HG02943 (cell line): ENCODE data around the gene ATP8B3.
A peak's percentile ranks its signal among the peaks of the same experiment; 100 is the strongest.

Experiments used
- ATAC-seq: cut with Tn5 transposase; IDR thresholded peaks from one replicate; pipeline ENCODE4 v1.9.1; 2021; ENCODE audit warnings: mild to moderate bottlenecking, low read depth, moderate library complexity; ENCODE audit not compliant: unreplicated experiment

Gene ATP8B3, protein sequence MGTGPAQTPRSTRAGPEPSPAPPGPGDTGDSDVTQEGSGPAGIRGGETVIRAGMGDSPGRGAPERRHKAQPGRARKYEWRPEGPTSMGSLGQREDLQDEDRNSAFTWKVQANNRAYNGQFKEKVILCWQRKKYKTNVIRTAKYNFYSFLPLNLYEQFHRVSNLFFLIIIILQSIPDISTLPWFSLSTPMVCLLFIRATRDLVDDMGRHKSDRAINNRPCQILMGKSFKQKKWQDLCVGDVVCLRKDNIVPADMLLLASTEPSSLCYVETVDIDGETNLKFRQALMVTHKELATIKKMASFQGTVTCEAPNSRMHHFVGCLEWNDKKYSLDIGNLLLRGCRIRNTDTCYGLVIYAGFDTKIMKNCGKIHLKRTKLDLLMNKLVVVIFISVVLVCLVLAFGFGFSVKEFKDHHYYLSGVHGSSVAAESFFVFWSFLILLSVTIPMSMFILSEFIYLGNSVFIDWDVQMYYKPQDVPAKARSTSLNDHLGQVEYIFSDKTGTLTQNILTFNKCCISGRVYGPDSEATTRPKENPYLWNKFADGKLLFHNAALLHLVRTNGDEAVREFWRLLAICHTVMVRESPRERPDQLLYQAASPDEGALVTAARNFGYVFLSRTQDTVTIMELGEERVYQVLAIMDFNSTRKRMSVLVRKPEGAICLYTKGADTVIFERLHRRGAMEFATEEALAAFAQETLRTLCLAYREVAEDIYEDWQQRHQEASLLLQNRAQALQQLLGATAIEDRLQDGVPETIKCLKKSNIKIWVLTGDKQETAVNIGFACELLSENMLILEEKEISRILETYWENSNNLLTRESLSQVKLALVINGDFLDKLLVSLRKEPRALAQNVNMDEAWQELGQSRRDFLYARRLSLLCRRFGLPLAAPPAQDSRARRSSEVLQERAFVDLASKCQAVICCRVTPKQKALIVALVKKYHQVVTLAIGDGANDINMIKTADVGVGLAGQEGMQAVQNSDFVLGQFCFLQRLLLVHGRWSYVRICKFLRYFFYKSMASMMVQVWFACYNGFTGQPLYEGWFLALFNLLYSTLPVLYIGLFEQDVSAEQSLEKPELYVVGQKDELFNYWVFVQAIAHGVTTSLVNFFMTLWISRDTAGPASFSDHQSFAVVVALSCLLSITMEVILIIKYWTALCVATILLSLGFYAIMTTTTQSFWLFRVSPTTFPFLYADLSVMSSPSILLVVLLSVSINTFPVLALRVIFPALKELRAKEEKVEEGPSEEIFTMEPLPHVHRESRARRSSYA (N-terminal part only)

DNA sequence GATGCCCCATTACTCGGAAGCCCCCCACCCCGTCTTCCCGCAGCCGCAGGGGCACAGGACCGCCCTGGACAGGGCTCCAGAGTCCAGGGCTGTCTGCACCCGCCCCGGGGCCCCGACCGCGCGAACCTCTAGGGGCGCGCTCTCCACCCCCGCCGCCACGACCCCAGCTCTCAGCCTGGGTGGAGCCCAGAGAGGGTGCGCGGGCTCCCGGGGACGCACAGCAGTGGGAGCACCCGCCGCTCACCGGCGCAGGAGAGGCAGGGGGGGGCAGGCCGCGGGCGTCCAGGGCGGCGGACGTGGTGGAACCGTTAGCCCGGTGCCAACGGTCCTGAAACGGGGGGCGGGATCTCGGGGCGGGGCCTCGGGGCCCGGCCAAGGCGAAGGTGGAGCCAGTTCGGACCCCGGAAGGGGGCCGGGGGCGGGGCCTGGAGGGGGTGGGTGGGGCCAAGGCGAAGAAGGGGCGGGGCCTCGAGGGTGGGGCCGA, at the start of gene ATP8B3:
ATP8B3 (minus strand) TSS at position 335 of the 484 bp plus-strand sequence. CDS start 540 bp downstream, outside the sequence.
- peak; percentile 12 for ATAC-seq

DNA sequence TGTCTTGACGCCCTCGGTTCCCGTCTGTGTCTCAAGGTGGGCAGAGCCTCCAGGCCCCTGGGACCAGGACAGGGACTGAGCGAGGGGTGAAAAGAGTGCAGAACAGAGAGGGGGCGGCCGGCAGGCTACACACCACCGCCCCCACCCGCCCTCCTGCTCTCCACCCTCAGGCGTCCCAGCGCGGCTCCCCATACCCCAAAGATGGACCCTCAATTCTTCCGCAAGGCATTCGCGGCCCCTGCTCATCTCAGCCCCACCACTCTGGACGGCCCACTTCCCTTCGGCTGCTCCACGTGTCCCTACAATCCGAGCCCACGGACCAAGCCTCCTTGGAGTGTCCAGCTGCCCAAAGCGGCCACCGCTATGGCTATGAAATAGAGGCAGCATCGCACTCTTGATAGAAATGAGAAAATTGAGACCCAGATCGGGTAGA, 49.5 kb upstream of the ATP8B3 start:
- no peak for ATAC-seq

DNA sequence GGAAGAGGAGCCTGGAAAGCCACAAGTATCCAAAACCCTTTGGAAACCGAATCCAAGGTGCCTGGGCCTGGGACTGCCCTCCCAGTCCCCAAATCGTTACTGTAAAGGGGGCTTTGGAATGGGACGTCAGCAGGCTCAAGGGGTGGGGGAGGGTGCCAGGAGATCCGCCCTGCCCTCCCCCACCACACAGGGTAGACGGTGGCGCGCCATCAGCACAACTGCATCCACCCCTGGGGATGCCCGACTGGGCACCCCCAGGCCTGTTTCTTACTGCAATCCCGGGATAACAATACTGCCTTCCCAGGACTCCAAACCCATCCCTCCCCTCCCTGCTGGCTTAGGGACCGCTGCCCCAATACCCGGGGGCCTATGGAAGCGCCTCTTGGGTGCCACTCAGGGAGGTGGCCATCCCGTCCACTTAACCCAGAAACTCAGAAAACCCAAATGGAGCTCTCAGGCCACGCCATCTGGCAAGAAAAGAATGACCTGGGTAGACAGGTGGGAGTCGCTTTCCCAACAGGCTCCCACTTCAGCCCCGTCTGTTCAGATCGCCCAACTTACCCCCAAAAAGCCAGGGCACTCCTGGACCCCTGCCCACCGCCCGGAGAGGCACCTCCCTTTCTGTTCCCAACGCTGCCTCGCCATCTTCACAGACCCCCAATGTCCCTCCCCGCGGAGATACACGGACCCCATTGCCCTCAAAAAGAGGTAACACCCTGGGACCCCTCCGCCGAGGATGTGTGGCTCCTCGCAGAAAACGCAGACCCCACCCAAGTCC, 48.9 kb upstream of the ATP8B3 start:
- ATAC-seq = no peak

DNA sequence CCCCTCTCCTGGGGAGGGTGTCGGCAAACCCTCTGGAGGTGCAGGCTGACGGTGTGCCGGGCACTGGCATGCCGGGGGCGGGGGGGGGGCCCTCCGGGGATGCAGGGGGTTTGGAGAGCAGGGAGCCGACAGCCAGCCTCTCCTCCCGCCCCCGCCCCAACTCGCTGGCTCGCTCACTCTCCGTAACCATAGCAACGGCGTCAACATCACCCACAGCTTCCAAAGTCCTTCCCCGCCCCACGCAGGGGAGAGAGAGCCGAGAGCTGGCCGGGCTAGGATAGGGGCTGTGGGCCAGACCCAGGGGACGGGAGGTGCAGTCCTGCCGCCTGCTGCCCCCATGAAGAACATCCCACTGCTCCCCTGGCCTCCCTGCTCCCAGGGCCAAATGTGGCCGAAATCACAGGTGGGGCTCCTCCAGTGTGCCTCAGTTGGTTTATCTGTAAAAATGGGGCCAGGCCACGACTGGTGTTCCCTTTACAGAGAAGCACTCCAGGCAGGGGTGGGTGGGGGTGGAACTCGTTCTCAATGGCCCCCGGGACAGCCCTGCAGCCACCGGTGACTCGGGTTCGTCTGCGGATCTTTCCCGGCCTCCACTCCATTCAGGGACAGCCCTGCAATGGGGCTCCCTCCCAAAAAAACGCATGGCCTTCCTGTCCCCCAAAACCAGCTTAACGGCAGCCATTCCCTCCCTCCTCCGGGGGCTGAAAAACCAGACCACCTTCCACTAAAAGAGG, 48.1 kb upstream of the ATP8B3 start:
- ATAC-seq = no peak

DNA sequence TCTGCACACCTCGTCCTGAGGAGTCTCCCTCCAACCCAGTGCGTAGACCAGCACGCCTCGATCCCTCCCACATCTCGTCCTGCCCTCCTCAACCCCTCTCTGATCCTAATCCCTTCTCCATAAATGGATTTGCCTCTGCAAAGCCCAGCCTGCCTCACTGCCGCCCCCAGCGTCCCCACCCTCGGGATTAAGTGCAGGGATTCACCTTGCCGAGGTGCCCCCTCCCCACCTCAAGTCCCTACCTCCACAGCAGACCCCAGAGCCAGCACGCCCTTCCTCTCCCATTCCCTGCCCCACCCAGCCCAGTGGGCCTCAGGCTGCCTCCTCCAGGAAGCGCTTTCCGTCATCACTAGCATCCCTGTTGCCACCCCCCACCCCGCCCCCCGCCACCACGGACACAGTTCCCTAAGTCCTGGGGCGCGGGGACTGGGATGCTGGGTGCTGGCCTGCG, 47.3 kb upstream of the ATP8B3 start:
- no peak for ATAC-seq

DNA sequence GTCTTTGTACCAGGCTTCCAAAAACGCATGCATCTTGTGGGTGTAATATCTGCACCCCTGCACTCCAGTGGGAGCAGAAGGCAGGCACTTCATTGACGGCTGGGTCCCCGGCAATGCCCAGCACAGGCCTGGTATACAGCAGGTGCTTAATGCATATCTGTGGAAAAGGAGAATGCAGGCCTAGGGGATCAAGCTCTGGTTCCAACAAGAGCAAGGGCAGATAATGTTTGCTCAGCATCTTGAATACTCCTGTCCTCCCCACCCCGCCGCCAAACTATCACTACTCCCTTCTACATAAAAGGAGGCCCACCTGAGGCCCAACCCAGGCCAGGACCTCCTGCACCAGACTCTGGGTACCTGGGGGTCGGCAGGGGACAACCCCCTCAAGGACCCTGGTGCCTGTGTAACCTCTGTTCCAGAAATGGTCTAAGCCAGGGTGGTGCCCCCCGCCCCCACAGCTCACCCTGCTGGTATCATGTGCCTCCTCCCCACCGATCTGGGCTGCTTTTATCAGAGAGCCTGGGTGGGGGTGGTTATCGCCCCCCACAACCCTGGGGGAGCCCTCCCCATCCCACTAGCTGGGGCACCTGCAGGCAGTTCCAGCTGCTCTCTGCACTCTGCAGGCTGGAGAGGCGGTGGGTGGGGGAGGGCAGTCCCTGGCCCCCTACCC, 46.5 kb upstream of the ATP8B3 start:
- ATAC-seq = no peak

DNA sequence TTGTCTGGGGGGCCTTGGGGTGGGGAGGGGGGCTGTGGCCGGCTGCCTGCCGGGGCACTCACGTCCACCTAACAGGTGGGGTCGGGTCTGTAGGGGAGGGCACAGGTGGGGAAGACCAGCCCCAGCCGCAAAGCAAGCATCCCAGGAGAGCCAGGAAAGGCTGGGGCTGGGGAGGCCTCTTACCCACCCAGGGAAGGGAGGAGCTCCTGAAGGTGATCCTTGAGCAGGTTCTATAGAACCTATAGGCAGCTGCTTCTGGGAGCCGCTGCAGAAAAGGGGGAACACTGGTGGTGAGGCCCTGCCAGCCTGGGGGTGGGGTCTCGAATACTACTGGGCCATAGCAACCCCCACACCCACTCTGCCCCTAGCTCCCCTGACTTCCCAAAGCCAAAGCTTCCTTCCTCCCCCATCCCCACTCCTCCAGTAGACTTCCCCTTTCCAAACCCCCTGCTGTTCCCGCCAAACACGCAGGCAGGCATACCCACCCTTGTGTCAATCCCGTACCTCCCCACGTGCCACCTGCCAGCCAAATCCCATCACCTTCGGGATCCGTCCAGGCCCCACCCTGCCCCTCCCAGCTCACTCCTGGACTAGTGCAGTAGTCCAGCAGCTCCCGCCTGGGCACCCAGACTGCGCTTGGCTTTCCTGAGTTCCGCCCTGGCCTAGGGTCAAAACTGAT, 45.7 kb upstream of the ATP8B3 start:
- no peak for ATAC-seq

DNA sequence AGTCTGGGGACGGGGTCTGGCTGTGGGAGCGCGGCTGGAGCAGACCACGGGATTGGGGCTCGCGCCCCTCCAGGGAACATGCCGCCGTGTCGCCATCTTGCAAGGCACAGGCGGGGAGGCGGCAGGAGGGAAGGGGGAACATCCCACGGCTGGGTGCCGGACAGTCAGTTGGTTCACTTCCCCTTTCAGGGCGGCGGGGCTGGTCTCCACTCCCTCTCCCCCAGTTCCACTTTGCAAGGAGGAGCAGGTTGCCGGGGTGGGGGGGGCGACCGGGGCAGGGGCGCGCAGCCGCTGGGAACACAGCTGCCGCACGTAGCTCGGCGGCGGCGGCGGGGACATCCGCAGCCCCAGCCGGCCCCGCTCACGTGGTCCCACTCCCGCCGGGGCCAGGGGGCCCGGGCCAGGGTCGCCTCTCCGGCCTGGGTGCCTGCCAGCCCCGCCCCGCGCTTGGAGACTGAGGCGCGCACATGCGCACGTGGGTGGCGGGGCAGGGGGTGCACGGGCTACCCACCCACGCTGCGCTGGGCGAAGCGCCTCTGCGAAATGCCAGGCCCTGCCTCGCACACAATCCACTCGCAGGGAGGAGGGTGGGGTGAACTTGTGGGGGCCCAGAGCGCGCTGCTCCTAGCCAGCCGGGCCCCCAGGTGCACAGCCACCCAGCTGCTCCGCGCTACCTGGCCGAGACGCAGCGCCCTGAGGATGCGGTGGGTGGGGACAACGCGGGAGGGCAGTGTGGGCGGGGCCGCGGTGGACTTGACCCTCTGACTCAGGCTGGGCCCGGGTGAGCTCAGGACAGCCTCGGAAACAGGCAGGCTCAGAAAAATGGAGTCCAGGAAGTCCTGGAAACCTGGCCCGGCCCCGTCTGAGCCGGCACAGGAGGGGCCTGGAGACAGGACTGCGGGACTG, 44.9 kb upstream of the ATP8B3 start:
- ATAC-seq = no peak

DNA sequence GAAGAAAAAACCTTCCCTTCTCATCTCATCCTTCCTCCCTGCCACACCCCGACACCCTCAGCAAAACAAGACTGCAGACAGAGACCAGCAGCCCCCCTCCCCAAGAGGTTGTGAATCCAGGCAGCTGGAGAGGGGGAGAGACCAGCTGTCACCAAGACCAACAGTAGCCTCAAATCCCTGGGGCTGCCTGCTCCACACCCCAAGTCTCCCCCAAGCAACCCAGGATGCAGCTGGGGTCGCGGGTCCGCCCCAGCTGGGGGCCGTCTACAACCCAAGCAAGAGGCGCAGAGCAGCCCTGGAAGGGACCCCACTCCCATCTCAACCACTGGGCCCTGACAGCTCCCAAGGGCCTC, 44.2 kb upstream of the ATP8B3 start:
- no peak for ATAC-seq

DNA sequence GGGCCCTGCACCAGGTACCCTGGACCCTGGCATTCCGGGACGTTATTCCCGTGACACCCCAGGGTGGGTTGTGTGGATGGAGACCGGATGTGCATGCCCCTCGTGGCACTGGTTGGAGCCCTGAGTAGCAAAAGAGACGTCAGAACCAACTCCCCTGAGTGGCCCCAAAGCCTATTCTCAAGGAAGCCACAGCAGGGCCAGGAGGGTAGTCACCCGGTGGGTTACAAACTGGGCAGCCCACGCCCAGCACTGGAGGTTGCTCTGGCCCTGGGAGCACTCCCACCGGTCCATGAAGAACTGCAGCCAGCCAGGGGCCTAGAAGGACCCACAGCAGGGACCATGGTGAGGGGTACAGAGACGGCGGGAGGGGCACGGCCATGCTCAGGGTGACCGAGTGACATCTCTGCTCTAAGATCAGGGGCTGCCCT, 43.8 kb upstream of the ATP8B3 start:
- no peak for ATAC-seq

DNA sequence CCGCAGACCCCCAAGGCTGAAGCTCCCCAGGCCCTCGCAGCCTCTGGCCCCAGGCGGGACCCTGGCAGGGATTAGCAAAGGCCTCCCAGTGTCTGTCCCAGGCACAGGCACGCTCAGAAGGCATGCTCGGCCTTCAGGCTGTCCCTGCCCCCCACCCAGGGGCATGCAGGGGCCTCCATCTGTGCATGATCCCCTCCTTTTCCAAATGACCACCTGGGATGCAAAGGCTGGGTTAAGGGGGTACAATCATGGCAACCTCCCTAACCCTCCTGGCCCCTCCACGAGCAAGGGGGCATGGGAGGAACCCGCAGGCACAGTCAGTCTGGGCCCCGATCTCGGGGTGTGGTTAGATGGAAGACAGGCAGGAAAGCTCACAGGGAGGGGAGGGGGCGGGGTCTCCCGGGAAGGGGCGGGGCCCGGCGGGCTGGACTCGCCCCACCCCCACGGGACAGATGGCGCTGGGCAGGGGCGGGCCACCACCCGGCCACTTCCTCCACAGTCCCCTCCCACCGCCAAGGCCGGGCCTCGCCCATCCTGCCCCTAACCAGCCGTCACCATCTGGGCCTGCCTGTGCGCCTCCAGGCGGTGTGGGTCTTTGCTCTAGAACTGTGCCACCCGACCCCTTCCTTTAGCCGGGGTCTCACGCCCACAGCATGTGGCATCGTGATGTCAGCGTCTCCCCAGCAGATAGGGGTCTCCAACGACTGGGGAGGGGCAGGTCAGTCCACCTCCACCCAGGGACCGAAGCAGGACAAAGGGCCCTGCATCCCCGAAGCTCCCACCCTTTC, 43.2 kb upstream of the ATP8B3 start:
- no peak for ATAC-seq

DNA sequence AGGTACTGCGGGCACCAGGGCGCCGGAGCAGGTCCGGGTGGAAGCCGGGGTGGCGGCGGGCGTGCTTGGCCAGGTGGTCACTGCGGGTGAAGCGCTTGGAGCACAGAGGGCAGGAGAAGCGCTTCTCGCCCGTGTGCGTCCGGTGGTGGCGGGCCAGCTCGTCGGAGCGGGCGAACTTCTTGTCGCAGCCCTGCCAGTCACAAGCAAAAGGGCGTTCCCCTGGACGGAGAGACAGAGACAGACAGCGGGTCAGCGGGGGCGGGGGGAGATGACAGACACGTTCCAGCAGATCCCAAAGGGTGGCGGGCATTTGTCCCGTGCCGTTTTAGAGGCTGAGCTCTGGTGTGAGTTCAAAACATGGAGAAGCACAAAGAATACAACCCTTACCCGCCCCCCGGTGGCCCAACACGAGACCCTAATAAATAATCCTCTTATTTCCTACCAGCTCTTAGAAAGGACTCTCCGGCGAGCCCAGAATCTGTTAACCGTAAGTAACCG, 42.5 kb upstream of the ATP8B3 start:
- ATAC-seq = no peak

DNA sequence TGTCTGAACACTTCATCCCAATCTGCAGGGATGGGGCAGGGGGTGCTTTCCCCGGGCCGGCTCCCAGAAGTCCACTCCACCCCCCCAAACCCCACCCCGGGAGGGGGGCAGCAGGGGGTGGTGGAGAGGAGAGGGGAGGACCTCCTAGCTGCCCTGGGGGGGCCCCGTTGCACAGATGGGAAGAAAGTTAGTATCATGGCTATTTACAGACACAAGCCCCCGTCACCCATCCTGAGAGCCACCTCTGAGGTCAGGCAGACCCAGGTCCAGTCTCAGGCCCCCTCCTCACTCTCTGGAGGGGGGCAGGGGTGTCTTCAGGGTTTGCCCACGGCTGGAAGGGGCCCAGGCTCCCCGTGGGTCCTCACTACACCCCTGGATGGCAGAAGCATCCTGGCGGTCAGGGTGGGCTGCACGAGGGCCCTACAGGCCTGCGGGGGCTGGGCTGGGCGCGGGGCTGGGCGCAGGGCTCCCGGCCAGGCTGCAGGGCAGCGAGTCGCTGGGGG, 42.0 kb upstream of the ATP8B3 start:
- no peak for ATAC-seq

DNA sequence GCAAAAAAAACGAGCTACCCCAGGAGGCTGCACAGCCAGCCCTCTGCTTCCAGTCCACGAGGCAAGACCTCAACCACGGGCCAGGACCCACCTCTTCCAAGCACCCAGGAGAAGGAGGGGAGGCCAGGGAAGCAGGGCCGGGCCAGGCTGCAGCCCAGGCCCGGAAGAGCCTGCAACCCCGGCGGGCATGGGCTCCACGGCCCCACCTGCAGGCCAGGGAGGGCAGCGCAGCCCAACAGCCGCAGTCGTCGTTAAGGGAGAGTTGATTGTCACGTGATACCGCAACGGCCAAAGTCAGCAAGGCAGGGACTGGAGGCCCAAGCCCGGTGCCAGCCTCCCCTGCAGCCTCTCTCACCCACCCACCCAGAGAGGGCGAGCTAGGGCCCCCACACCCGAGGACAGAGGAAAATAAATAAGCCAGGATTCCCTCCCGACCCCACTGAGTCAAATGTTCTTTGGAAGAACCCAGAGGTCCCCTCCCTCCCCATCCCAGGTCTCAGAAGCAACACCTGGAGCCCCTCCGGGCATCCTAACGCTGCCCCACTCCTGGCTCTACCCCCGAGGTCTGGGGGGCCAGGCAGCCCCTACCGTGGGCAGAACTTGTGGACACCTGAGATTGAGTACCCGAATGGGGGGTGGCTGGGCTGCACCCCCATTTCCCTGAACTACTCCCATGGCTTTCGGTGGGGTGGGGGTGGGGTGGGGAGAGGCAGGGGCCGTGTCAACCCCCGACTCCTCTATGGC, 41.4 kb upstream of the ATP8B3 start:
- ATAC-seq = no peak

DNA sequence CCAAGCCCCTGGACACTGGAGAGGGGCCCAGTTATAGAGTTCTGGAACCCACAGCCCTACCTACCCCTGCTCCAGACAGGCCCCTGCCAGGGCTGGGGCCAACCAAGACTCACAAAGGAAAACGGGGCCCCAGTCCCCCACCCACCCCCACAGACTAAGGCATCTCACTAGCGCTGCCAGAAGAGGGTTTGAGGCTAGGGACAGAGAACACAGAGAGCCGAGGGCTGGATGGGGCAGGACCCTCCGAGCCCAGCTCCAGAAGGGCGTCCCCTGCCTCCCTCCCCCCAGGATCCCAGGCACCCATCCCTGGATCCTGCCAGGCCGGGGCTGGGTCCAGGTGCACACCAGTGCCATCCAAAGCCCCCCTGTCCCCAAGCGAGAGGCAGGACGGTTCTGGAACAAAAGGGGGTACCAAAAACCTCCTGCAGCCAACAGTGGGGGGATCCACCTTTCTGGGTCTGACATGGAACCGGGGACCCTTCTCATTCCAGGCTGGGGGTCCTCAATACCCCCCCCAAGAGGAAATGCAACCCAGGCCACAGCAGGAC, 40.6 kb upstream of the ATP8B3 start:
- ATAC-seq = no peak
